SKM-1 treated with dmso at 0.1 percent for 144 hours (cell line): ENCODE data around the gene TAB2.
"Not testable (repeated sequence)": the region's sequence is repeated elsewhere in the genome, so short reads cannot be mapped to it uniquely, and the experiment has no call there.

Experiments used
- DNase-seq: peaks from one replicate; lab custom pipeline; 2025; ENCODE audit not compliant: unreplicated experiment; lab: John Stamatoyannopoulos, UW

The TAB2 gene

DNA sequence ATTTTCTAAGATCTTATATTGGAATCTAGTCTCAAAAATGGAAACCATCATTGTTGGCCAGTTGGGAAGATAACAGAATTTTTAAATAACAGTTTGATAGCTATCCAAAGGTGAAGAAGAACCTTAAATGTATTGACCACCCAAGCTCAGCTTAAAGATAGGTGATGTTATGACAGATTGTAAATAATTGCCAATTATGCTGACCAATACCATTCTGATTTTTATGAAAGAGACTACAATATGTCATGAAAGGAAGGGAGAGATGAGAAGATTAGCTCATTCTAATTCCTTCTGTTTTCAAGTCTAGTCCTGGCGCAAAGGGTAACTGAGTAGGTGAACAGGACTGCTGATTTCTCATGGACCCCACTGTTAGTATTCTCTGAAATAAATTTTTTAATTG, 5.7 kb upstream of the TAB2 start:
- DNase-seq, result no peak

GRCh38 chr6:149313070-149313469, 4.4 kb upstream of the TAB2 start:
- DNase-seq, result no peak

- no peak for DNase-seq
Measured at GRCh38 chr6:149313861-149314260, 3.7 kb upstream of the TAB2 start.

DNA sequence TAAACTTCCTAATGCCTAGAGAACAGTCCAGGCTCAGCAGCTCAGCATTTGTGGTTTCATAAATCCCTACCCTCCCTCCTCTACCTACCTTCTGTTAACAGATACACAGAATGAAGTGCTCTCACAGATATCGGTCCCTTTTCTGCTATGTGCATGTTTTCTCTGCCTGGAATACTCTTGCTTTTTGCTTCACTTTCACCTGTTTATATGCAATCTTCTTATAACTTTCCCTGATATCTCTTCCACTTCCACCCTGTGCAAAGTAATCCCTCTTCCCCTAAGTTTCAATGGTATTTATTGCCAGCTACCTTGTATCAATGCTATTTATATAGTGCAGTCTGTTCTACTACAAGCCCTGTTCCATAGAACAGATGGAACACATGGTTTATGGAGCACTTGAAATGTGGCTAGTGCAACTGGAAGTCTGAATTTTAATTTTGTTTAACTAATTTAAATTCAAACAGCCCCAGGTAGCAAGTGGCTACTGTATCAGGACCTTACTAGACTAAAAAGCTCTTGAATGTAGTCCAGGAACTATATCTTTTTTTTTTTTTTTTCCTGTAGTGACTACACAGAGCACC, 3.1 kb upstream of the TAB2 start:
- DNase-seq, result no peak

- no peak for DNase-seq
Measured at GRCh38 chr6:149316108-149316727, 1.3 kb upstream of the TAB2 start.

DNA sequence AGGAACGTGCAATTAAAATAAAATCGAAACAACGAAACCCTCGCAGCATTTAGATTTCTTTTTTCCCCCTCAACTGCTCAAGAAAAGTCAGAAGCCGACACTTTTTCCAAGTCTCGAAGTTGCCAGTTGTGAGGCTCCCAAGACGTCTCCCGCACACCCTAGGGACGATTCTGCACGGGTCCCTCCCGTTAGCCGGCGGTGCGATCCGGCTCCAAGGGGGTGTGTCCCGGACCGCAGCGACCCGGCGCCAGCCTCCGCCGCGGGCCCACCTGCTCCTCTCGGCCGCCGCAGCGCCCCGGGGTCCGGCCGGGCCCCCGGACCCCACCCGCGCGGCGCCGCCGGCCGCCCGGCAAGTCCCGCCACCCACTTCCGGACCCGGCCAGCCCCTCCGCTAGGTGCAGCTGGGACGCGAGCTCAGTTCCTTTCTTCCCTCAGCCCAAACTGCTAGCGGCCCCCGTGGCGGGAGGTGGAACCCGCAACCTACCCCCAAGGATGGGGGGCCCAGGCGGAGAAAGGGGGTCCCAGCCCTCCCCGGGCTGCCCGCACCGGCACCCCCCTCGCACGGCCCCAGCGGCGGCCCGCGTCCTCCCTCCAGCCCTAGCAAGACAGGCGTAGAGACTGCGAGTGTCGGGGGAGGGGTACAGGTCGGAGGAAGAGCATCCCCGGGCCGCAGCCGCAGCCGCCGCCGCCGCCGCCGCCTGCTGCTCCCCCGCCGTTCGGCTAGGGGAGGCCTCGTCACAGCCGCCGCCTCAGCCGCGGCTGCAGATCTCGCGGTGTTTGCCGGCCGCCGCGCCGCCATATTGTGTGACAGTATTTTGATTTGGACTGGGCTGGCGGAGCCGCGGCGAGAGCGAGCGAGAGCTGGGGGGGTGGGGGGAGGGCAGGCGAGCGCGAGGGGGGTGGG, 520 bp upstream of the TAB2 start:
- peak; percentile 89 for DNase-seq

GRCh38 chr6:149318581-149319286, 1.2 kb downstream of the TAB2 start:
- no peak for DNase-seq

DNA sequence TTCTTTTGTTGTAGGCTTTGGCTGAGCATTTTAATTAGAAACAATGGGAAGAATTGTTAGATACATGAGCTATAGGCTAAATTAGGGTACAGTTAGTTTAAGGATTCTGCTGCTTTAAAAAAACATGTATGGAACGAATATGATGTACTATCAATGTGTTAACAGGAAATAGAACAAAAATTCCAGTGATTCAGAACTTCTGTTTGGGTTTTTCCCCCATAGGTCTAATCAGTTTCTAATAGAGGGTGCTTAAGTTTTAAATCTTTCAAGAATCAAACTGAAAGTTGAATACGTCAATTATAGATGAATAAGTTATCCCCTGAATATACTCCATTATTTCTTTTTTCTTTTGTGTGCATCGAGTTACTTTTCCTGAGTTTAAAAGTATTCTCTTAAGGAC, 1.9 kb downstream of the TAB2 start:
- DNase-seq, result no peak

GRCh38 chr6:149320016-149320415, 2.5 kb downstream of the TAB2 start:
- not testable (repeated sequence) for DNase-seq

- no peak for DNase-seq
Measured at GRCh38 chr6:149320796-149321195, 3.3 kb downstream of the TAB2 start.

DNA sequence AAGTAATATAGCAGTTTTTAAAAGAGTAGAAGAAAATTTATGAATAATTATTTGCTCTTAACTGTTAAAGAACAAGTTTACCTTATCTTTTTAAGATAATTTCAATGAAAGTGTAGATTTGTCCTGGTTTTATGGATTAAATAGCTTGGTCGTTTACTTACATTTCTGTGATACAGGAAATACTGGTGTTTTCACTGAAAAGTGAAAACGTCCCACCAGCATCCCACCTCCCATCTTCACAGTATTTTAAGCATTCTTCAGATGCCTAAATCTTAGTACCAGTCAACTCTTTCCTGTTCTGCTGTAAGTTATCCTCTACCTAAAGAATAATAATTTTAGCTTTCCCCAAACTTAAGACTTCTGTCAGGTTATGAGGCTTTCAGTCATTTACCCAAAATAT, 5.8 kb downstream of the TAB2 start:
- DNase-seq, result no peak

DNA sequence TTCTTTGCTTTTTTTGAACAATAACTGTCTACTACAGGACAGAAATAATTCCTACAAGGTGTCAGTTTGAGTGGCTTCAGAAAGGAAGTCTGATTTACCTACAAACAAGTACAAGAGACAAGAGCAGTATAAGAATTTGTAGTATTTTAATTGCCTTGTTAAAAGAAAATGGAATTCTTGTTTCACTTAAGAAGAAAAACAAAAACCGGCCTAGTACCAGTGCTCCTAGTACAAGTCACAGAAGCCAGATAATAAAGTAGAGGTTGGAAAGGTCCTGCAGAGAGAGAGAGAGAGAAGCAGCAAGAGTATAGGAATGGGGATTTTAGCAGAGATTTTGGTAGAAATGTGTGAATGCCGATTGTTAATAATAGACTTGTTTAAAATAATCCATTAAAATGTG, 6.4 kb downstream of the TAB2 start:
- DNase-seq, result no peak

DNA sequence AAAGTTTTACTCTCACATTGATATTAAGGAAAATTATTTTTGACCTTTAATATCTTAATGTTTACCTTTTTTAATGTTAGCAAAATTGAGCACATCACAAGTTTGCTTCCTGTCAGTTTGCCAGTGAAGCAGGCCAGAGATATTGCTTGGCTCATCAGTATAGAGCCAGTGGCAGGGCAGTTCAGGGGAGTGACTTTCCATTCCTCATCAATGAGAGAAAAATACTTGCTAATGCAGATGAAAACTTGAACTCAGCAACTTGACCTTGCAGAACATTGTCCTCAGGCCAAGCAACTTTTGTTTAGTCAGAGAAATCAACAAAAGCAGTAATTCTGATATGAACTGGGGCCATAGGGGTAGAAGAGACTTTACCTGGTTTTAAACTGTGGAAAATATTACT, 6.9 kb downstream of the TAB2 start:
- DNase-seq, result no peak

- DNase-seq, result no peak
Measured at GRCh38 chr6:149325648-149326236, 8.2 kb downstream of the TAB2 start.

- no peak for DNase-seq
Measured at GRCh38 chr6:149327638-149328037, 10.1 kb downstream of the TAB2 start.

- no peak for DNase-seq
Measured at GRCh38 chr6:149328083-149328482, 10.6 kb downstream of the TAB2 start.

- no peak for DNase-seq
Measured at GRCh38 chr6:149329529-149329928, 12.0 kb downstream of the TAB2 start.

- DNase-seq, result no peak
Measured at GRCh38 chr6:149330133-149330532, 12.6 kb downstream of the TAB2 start.

GRCh38 chr6:149331043-149331807, 13.7 kb downstream of the TAB2 start:
- DNase-seq, result no peak

- DNase-seq, result no peak
Measured at GRCh38 chr6:149331871-149332270, 14.4 kb downstream of the TAB2 start.
